NCI-H2196 treated with DMSO at 0.1 percent for 48 hours (cell line): ENCODE data around the gene UGT1A1.

Source experiments
- DNase-seq: peaks from one replicate; lab custom pipeline; 2025; ENCODE audit not compliant: unreplicated experiment; lab: John Stamatoyannopoulos, UW

The UGT1A1 gene

DNA sequence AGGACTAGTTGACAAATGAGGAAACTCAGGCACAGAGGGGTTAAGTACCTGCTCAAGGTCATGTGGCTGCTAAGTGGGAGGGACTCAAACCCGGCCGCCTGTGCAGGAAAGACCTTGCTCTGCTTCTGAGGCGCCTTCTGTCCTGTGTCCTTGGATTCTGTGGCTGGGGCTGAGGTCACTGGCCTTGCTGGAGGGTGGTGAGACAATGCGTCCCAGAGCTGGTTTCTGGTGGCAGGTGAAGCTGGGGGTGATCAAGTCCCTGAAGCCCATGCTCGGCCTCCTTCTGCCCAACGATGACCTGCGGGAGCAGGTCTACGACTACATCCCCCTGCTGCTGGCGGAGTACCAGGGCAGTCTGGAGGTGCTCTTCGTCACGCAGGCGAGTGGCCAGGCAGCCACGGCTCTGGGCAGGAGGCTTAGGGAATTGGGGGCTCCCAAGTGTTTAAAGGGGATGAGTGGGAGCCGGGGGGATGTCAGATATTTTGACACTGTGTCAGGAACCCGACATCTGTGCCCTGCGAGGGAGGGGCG is 34.1 kb downstream of the UGT1A1 start:
- no peak for DNase-seq

DNA sequence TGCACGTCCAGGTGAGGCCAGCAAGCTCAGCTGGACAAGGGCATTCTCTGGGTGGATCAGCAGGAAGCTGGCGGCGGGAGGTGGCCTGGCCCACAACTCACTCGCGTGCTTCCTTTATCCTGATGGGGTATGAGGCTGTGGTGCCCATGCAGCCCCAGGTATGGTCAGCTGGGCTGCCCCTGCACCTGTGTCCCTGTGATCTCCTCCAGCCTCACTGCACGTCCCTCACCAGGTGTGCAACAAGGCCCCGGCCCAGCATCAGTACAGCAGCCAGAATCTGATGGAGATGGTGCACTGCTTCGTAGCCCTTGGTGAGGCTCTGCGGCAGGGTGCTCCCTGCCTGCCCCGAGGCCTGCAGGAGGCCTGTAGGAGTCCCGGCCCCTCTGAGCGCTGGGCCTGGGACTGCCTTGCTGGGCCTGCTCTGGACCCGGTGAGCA is 35.7 kb downstream of the UGT1A1 start:
- no peak for DNase-seq

DNA sequence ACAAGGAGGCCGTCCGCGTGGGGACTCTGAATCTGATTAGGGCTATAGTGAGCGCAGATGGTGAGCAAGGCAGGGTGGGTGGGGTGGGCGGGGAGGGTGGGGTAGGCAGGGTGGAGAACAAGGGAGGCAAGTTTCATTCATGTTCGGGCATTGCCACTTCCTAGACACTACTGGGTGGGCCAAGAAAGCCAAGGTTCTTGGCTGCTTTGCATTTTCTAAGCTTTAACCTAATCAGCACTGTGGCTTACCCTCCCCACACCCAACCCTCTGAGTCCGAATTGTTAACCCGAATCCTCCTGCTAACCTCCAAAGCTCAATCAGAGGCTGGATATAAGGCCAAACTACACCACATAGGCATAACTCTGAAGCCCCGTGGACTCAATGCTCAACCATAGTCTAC is 36.2 kb downstream of the UGT1A1 start:
- no peak for DNase-seq

DNA sequence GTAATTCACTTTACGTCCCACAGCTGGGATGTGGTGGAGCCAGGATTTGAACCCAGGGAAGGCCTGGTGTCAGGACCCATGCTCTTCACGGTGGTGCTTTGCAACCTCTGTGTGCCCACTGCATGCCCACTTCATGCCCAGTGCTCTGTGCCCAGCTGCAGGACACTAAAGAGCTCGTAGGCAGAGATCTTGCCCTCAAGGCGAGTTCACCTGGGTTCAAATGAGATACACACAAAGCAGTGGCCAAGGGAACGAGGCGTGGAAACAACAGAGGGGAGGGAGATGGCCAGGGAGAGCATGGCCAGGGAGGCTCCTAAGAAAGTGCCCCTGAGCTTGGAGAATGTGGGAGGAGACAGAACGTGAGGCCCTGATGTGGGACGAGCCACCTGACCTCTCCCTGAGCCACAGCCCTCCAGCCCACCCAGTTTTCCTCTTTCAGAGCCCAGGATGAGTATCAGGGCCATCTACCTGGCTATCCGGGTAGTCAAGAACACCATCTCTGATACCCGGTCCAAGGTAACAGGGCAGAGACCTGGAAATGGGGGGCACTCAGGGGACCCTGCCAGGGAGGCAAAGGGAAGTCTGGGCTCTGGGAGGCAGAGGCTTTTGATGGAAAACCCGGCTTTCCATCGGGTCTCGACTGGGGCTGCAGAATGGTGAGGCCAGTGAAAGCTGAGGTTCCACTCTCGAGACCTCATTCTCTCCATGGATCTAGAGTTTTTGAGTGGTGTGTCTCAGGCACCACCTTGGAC is 38.4 kb downstream of the UGT1A1 start:
- DNase-seq, result no peak

DNA sequence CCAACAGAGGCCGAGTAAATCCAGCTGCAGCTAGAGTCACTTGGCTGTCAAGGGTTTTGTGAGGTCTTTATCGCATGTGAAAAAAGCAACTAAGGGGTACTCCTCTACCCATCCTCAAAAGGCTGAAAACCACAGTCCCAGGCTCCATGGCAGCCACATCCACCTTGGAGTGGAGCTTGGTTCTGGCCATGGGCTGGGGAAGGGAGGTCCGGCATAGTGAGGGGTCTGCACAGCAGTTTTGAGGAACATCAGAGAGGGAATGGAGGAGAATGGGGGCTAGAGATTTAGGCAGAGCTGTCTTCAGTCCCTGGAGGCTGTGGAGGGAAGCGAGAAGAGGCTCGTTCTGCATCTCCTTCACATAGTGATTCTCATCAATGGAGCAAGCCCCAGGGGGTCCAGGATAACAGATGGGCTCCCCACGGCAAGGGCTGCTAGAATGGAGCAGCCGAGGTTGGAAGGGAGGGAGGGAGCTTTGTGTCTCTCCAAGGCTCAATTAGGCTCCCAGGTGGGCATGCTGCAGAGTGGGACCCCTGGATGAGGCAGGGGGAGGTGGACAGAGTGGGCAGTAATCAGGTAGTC is 39.1 kb downstream of the UGT1A1 start:
- DNase-seq, result no peak

DNA sequence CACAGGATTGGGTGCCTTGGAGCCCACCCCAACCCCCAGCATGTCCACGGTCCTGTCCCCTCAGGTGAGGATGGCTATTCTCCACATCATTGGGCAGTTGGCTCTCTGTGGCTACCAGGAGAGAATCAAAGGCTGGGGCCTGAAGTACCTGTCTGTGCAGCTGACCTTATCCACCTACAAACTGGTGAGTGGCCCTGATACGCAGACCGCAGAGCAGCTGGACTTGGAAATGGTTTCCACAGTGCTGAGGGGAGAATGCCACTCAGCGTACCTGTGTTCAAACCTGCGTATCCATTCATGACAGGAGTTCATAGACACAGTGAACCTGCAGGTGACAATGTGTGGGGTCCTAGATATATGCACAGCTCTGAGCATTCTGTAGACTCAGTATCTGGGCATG is 39.6 kb downstream of the UGT1A1 start:
- no peak for DNase-seq

DNA sequence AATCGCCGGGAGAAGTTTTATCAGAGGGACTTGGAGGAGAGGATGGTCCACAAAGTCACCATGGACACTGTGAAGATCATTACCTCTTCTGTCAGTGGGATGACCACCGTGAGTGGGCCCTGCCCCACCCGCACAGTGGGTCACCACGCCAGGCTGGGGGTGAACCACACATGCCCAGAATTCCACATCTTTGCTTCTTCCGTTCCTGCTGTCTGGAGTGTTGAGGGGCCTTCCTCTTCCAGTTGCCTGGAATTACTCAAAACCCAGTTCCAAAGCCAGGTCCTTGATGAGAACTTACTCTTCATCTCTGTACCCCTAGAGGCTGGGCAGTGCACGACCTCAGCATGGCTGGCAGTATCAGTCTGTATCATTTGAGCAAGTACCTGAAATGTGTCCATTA is 40.1 kb downstream of the UGT1A1 start:
- no peak for DNase-seq

DNA sequence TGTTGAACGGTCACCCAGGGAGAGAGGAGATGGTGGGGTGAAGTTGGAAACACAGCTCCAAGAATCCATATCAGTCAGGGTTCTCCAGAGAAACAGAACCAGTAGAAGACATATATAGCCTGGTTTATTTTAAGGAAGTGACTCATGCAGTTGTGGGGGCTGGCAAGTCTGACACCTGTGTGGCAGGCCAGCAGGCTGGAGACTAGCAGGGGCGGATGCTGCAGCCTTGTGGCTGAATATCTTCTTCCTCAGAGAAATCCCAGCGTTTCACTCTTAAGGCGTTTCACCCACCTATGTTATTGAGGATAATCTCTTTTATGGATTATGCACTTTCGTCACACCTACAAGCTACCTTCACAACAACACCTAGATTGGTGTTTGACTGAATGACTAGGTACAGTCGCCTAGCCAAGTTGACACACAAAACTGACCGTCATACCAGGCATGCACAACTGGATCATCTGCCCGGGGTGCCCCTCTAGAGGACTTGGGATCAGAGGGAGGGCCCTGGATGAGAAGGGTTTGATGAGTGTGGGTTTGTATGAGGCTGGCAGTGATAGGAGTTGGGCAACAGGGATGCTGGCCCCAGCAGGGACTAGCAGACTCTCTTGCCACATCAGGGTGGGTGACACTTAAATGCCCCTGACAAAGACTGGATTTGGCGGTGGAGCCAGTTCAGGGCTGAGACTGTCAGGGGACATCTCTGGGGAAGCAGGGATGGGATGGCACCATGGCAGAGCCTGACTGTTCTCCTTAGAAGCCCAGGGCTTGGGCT is 41.5 kb downstream of the UGT1A1 start:
- DNase-seq, result no peak

DNA sequence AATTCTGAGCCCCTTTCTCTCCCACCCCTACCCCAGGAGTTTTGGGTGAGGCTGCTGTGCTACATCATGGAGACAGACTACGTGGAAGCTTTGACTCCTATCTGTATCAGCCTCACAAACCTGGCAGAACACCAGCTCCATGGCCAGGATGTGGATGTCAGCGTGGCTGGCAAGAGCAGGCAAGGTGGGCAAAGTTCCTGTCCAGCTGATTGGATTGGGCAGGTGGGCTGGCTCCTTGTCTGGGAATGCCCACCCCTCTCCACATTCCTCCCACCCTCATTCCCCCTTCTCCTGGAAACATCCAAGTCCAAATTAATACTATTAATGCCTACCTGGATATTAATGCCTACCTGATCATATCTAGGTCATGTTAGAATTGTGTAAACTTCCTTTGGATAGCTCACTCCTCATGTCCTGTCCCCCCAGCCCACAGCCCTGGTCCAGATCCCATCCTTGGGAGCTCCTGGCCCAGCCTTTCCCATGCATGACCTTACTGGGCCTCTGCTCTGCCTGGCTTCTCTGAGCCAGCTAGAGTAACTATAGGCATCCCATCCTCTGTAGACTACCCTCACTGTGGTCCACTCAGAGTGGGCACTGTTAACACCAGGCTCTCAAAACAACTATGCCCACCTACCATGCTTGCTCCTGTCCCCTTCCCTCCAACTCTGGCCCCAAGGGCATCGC is 42.2 kb downstream of the UGT1A1 start:
- DNase-seq, result no peak

DNA sequence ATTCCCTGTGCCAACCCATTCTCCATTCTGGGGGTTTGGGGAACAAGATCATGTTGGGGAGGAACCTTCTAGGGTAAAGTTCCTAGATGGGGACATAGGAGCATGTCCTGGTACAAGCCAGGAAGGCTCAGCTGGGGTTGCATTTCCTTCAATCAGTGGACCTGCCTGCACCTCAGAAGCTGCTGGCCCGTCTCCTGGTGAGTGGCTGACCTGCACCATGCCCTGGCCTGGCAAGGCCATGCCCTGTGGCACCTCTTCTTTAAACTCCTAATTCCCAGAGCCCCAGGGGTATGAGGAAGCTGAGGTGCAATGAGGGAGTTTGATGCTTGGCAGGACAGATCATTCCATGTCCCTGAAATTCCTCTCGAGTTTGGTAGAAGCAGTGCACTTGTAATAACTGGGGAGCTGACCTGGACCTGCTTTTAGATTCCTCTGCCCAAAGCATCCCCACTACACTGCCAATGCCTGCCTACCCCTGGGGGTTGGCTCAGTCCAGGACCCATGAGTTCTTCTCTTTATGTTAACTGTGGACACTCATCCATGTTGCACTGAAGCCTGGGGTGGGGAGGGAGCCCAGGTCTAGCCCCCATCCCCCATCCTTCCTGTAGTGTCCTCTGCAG is 43.3 kb downstream of the UGT1A1 start:
- no peak for DNase-seq

DNA sequence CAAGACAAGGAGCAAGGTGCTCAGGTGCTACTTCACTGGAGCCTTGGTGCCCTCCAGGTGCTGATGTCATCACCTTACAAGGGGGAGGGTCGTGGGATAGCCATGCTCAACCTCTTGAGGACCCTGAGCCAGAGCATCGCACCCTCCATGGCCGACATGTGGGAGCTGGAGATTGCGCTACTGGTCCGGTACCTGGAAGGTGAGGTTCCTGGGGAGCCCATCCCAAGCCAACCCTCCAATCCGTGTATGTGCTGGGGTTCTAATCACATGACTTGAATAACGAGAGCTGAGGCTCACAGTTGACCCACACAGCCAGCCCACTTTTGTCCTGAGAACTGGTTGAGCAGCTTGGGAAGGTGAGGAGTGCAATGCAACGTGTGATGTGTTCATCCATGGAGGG is 43.9 kb downstream of the UGT1A1 start:
- no peak for DNase-seq

DNA sequence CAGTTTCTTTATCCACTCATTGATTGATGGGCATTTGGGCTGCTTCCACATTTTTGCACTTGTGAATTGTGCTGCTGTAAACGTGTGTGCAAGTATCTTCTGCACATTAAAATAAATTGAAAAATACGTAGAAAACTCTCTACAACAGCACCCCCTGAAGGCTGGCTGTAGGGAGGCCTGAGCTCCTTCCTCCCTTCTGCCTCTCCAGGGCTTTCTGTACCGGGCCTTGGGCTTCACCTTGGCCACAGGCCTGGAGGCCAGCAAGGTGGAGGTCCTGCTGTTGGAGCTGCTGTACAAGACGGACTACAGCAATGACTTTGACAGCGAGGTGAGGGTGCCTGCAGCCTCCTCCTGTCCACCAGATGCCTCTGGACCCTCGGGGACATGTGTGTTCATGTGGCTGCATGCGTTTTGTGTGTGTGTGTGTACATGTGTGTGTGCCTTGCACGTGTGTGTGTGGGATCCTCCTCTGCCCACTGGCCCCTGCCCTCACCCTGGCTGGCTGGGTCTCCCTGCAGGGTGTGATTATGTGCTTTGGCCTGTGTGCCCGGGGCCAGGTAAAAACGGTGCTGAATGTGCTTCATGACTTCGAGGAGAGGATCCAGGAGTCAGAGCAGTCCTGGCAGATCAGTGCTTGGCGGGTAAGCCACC is 47.3 kb downstream of the UGT1A1 start:
- DNase-seq, result no peak

DNA sequence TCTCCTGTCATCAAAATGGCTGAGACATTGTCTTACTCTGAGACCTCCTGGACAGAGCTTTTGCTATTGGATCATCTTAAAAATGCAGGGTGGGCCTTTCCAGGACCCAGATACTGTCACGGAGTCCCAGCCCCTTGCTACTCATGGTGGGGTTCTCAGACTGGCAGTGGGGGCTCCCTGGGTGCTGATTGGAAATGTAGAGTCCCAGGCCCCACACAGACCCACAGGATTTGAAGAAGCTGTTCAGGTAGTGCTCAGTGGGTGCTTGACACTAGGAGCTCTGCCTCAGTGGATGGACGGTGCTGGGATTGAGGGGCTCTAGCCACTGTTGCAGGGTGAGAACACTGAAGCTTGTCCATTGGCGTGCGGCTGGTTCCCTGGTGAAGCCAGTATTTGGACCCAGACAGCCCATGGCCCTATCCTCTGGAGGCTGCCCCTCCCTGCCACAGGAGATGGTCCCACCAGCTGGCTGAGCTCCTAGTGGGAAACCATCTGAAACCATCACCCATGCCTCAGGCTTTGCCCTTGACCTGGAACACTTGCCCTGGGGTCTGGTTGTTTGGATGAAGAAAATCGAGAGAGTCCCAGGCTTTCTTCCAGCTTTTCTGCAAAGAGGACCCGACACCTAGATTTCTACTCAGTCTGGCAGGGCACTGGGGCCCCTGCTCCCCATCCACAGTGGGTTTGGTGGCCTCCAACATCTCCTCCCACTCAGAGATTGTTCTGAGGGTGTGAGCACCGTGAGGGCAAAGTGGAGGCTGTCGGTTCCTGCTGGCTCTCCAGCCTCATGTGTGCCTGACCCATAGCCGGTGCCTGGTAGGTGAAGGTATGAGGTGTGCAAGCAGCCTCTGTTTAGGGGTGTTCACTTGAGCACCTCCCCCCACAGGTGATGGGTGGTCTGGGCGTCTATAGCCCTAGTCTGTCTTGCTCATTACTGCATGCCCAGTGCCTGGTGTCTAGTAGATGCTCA is 48.2 kb downstream of the UGT1A1 start:
- no peak for DNase-seq

DNA sequence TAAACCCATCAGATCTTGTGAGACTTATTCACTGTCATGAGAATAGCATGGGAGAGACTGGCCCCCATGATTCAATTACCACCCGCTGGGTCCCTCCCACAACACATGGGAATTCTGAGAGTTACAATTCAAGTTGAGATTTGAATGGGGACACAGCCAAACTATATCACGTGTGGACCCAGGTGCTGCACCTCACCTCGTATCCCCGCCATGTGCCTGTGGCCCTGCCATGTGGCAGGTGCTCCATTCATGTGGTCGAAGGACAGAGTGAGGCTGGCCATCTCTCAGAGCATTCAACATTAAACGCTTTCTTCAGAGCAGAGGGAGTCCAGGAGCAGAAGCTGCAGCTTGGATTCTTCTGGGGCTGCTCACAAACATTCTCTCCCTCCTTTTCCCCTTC is 50.3 kb downstream of the UGT1A1 start:
- no peak for DNase-seq

DNA sequence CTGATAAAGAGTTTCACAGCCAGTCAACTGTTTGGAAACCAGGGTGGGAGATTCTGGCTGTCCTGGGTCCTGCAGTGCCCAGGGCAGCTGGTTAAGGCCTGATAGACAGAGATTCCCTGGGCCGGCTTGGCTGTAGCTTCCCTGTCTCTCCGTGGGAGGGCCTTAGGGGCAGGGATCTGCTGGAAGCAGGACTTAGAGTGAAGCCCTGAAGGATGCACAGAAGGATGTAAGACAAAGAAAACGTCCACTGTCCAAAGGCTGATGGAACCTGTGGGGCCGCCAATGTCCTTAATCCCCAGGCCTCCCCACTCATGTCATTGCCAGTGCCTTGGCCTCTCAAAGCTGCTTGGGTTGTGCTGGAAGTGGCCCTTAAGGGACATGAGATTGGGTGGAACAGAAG is 51.0 kb downstream of the UGT1A1 start:
- no peak for DNase-seq

DNA sequence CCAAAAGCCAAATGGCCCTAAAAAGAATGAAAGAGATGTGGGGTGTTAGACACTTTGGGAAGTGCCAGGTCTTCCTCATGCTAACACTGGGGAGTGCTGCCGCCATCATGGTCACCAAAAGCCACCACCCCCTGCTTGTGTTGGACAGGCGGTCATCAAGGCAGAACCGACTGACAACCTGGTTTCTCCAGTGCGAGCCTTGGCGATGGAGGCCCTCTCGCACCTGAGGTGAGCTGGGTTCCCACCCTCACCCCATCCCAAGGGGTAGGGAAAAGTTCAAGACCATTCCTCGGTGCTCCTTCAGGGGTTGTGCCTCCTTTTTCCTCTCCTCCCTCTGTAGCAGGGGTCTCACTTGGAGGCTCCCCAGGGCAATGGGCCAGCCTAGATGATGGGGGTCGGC is 51.7 kb downstream of the UGT1A1 start:
- DNase-seq, result no peak

DNA sequence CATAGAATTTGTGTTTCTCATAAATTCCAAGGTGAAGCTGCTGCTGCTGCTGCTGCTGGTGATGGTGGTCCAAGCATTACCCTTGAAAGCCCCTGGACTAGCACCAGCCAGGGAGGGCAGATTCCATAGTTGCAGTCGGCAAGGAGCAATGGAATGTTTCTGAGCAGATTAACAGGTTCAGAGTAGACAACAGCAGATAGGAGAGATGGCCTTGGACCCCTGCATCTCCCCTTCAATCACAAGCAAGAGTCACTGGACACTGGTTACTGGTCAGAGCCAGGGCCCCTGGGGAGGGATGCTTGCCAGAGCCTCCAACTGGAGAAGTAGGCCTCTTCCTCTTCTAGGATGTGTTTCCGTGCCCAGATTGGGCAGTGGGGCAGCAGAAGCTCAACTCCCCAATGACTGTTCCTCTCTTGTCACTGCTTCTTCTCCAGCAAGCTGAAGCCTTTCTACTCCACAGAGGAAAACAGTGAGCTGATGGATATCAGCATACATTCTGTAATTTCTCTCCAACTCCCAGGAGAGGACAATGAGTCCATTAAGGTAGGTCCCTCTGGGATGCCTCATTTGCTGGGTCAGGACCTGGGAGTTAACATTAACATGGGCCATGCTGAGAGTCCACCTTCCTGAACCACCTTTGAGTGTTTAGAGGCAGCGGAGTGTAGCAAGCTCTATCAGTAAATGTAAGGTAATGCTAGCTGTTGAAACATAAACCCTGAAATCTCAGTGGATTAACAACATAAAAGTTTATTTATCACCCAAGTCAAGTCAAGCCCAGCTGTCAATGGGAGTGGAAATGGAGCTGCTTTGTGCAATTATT is 53.4 kb downstream of the UGT1A1 start:
- no peak for DNase-seq

DNA sequence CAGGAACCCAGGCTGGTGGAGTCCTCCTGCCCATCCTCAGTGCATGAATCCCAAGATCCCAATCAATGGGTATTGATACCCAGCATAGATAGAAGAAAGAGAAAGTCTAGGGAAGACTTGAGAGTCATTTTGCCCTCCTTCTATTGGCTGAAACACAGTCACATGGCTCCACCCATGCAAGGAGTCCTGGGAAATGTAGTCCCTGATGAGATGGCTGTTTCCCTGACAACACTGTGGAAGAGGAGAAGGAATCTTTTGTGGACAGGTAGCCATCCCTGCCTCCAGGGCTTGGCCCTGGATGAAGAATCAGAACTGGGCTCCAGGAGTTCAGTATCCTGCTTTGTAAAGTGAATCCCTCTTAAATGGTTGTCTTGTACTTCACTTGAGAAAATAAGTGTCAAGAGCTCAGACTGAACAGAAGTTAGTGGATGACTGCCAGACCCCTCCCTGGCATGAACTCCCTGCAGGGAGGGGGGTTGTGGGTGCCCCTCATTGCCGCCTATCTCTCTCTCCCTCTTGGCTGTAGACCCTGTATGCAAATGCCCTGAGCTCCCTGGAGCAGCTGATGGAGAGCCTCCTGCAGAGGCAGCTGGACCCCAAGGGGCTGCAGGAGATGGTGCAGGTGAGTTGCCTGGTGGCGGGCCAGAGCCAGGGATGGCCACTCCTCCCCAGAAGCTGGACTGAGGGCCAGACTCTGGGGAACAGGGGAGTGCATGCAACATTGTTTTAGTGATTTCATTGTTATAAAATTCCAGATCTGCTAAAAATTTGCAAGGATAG is 54.2 kb downstream of the UGT1A1 start:
- no peak for DNase-seq
